Stimulated activated CD8-positive, alpha-beta memory T cell treated with anti-CD3 and anti-CD28 coated beads, Interleukin-15, amount 100 ng/mL, for 48 hours (primary cell): ENCODE results near the gene NAV3.

Source experiments
- DNase-seq, 2 donors: peaks; one replicate each; pipeline ENCODE4 v3.0.0-alpha.2; 2020; ENCODE audit warnings: low read depth in 2 of 2

NAV3 gene

DNA sequence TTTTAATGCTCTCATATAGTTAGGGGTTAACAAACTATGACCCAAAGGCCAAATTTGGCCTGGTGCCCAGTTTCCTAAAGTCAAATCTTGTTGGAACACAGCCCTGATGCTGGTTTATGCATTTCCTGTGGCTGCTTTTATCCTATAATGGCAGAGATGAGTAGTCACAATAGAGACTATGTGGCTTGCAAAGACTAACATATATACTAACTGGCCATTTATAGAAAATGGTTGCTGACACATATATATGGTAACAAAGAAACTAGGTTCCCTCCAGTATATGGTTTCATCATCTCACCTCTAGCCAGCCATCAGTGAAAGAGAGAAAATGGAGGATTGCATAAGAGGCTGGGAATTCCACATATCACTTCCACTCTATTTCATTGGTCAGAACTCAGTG is 10.8 kb downstream of the NAV3 start:
- DNase-seq: no peak

DNA sequence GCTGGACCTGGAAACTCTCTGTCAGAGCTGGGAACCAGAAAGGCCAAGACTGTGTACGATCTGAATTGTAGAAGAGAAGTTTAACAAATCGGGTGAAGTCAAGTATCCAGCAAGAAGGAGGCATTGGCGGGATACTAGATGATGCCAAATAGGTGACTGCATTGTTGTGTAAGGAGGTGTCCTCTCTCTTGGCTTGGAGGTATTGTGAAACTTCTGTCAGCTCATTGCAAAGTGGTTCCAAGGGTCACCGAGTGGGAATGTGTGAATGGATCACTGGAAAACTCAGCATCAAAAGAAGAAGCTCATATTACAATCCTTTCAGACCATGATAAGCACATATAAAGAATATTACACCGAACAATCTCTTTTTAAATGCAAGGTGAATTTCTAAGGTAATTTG is 11.7 kb downstream of the NAV3 start:
- no peak for DNase-seq

DNA sequence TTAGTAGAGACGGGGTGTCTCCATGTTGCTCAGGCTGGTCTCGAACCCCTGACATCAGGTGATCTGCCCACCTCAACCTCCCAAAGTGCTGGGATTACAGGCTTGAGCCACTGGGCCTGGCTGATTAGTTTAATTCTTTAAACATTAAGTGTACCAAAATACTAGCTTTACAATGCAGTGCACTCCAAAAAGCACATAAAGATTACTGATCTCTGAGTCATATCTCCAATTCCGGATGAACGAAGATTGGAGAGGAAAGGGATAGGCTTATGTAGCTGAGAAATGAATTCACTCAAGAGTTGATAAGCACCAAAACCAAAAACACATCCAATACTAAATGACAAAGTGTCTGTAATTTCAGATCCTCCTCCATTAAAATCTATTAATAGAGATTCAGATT is 15.1 kb downstream of the NAV3 start:
- no peak for DNase-seq

DNA sequence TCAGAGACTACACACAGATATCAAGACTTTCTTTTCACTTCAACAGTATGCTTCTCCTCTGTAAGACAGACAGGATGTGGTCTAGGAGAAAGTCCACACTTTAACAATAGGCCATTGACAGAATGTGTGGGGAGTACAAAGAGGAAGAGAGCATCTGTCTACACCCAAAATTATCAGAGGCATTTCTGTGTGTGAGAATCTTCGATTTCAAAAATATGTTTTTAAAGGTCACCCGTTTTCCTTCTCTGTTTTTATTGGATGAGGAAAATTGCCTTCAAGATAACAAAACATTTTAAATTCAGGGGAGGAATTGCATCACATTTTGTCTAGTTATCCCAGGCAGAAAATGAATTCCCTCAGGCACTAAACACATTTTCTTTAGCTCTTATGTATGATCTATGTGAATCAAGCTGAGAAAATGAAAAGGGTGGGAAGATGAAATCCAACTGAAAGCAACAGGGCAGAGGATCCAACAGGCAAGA is 16.4 kb downstream of the NAV3 start:
- no peak for DNase-seq

DNA sequence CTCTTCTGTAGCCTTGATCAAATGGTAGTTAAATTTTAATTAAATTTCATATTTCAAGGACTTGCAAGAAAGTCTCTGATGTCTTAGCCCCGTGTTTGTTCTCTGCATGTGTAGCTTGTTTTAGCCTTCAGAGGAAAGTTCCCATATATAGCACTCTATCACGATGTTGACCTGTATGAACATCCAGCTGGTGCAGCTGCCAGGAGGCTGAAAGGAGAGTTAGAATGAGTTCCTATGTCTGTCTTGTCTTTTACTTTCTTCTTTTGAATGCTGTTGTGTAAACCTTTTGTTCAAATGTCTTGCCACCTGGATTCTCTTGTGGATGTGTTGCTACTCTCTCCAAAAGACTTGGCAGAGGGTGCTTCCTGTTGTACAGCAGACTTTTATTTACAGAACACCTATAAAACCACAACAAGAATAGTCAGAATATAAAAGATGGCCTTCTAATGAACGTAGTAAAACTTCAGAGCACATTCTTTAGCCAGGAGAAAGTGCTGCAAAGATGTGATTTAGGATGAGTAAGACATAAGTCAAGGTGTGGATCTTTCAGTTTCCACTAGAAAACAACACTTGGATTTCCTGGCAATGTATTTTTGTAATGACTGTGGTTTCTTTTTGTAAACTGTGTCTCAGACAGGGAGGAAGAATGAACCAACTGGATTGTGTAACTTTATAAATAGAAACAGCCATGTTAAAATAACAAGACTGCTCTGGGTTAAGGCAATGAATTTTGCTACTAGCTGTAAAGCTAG is 17.2 kb downstream of the NAV3 start:
- DNase-seq: no peak

DNA sequence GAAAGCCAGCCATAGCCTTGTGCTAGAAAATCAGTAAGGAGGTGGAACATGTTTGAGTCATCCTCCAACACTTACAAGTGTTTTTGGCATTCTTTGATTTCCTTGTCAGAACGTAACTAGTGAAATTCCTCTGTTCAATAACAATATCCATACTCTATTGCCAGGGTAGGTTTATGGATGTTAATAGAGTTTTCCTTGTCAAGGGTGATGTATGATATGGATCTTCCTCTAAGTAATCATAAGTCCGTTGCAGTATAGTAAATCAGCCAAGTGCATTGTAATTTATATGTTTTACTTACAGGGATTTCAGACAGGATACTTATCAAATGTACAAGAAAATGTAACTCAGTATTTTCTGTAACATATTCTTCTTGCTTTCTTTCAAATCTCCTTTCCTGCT is 19.4 kb downstream of the NAV3 start:
- no peak for DNase-seq

DNA sequence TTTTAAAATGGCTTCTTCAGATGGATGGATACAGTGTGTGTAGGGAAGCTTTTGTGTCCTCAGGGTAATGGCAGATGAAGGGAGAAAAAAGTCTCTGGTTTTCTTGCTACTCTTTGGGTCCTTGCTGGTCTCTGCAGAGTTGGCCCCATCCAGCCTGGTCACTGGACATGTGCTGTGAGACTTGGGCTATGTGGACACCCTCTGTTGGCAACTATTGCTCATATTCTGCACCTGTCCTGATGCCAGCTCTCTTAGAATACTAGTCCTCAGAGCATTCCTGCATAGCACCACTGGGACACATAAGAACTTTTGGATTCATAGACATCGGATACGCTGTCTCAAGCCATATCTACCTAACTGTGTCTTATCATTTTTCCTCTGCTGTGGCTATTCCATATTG is 20.0 kb downstream of the NAV3 start:
- no peak for DNase-seq

DNA sequence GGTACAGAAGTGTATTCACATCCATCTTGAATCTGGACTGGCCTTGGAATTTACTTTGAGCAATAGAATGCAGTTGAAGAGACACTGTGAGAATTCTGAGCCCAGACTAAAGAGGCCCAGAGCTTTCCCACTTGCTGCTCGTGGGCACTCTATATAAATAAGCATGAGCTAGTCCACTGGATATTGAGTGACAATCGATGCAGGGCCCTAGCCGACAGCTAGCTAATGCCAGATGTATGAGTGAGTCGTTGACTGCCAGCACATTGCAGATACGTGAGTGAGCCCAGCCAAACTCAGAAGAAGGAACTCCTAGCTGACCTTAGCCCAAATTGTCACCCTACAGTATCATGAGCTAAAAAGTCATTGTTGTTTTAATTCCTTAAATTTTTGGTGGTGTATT is 24.9 kb downstream of the NAV3 start:
- no peak for DNase-seq

DNA sequence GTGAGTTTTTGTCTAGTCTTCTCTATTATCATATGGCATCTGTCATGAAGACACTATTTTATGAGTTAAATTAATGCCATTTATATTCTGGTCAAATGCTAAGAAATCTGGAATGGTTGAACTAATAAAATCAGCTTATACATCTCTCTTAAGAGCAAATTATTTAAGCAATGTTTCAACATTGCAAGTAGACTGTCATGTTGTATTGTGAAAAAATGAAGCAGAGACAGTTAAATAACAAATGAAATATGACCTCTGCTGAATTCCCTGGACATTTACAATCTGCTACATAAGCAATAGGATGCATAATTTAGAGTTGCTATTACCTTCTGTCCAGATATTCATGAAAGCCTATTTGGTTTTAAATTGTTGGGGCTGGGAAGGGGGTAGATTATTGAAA is 30.6 kb downstream of the NAV3 start:
- DNase-seq: no peak

DNA sequence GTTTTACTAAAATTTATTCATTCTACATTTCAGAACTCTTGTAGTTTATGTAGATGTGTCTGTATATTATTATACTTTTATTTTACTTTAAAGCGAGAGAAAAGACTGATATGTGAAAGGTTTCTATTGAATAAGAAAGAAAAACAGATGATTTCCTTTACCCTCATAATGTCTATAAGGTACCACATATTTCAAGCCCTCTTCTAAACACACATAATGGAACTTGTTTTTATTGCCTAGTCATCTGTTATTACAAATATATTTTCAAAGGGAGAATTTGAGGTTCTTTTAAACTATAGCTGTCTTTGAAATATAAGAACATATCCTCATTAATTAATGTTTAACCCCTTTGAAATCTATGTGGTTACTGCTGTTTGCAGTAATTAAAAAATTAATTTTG is 34.5 kb downstream of the NAV3 start:
- no peak for DNase-seq

DNA sequence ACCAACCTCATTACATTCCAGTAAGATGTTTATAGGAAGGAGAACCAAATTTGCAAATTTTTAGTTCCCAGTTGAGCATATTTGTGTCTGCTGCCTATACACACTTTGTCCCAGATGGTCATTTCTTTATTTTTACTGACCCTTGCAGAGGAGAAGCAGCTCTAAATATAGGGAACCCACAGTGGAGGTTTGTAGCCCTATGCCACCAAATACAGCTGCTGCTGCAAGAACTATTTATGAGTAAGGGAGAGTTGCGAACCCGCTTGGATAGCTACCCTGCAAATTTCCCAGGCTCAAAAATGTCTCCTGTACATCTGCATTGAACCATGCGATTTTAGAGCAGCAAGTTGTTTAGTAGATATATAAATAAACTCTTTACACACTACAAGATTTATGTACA is 48.2 kb downstream of the NAV3 start:
- DNase-seq: no peak

DNA sequence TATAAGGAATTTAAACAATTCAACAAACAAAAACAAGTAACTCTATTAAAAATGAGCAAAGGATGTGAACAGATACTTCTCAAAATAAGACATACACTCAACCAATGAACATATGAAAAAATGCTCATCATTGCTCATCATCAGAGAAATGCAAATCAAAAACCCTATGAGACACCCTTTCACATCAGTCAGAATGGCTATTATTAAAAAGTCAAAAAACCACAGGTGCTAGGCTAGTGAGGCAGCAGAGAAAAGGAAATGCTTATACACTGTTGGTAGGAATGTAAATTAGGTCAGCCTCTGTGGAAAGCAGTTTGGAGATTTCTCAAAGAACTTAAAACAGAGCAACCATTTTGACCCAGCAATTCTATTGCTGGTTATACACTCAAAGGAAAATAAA is 52.0 kb downstream of the NAV3 start:
- DNase-seq: no peak

DNA sequence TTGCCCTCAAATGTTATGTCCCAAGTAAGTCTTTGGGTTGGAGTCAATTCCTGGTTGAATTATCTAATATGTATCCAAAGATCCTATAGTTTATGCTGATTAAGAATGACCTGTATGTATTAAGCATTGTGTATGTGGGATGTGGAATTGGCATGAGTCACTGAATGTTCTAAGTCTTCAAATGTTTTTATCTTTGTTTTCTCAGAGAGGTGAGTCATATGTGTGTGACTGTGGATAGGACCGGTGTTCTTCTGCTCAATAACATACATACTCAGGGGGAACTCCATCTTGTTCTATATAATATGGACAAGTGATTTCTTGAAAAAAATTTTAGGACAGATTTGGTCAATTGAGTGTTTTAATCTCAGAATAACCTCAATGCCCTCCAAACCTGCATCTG is 57.9 kb downstream of the NAV3 start:
- DNase-seq: no peak

DNA sequence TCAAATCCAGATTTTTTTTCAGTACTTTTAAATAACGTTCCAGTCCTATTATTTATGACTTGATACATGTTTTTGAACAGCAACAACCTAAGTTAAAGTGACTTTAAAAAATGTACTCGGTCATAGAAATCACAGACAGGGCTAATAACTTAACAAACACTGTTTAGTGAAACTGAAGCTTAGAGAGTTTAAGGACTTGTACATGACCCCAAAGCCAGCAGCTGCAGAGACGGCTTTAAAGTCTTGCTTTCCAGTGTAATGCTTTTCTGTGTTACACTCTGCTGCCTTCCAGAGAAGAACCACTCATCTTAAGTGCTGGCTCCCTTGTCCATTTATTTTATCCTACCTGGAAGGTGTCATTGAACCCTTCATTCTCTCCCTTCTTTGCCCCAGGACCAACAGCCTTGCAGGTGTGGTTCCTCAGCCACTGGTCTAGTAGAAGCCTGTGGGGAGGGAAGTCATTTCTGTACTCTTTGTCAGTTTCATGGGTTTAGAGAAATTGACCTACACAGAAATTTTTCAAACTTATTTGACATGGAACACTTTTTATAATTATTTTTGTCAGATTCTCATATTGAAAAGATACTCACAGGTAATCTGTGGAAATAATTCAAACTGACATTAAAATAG is 60.9 kb downstream of the NAV3 start:
- DNase-seq: no peak

DNA sequence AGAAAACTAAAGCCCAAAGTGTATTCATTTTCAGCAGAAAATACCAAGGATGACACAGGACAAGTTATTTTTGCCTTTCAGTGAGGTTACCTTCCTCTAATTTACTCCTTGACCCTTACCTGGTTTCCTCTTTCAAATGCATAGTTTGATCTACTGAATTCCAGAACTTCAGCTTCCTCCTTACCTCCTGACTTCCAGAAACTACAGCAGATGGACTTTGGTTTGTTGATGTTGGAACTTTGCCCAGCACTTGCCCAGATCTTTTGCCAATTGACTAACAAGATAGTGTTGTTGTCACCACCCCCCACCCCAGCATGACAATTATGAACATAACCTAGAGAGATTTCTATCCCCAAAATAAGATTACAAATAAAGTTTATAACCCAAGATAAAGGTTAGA is 63.2 kb downstream of the NAV3 start:
- DNase-seq: no peak

DNA sequence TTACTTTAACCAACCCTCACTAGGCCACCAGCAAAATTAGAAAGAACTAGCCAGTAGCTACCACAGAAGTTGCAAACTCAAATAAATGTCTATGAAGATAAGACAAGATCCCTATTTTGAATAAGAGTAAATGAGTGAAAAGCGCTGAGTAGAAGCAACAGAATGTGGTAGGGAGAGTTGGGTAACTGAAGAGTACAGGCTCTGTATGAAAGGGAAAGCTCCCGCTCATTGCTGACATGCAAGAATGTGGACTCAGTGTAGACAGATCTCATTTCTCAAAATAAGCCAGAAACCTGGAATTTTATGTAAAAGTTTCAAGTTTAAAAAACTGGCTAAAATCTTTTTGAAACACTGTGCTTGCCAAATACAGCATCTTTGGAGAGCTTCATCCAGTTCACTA is 63.9 kb downstream of the NAV3 start:
- DNase-seq: no peak

DNA sequence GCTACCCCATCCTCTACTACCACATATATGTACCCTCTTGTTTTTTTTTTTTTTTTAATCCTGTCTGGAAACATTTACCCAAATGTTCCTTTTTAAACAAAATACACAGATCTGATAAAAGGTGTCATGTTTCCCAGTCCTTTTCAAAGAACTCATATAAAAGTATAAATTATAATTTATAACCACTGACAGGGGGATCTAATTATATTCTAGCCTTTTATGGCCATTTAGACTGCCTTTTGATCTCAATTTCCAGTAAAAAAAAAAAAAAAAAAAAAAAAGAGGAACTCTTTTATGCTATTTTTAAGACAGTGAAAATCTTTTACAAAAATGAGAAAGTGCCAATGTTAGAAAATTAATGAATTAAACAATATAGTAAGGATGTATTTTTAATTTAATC is 65.0 kb downstream of the NAV3 start:
- DNase-seq: no peak

DNA sequence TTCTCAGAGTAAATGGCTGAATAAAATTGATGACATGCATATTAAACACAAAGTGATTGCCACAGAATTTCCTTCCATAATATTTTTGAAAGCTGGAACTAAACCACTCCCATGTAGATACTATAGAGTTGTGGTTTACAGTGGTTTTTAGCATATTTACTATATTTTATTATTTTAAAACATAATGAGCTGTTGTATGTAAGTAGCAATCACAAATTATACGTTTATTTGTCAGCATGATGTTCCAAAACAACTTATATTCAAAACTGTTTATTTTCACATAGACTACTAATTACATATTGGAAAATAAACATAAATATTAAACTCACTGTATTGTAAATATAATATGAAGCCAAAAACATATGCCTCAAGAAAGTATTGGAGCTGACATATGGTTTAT is 77.2 kb downstream of the NAV3 start:
- DNase-seq: no peak

DNA sequence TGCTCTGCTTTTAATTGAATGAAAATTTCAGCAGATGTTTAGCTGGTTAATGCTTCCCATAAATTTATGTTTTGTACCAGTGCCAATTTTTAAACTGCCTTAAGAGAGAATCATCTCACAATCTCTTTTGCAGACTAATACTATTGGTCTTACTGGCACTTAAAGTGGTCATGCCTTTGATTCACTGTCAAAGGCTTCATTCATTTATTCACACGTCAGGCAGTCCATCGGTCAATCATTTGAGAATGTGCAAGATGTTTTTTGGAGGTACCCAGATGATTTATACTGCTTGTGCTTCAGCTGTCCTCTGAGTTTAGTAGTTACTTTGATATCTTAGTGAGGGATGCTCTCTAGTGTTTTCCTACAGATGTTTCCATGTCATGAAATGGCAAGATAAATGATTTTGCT is 83.4 kb downstream of the NAV3 start:
- no peak for DNase-seq

DNA sequence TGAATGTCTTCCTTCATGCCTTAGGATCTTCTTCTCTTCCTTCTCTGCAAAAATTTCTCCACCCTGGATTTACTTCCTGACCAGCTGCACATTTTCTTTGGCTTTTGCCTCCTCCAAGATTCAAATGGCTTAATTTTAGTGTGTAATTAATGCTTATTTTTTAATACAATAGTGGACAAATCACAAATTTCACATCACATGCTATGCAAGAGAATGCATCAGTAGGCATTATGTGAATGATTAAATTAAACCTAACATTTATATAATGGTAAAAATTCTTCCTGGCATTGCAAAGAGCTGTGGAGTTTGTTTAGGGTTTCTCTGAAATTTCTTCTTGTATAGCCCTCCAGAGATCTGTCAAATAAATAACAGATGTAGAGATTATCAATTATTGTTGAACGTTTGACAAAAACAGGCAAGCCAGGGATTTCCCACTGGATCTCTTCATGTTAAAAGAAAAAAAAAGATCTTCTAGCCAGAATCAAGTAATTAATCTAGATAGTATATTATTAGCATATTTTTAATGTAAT is 84.4 kb downstream of the NAV3 start:
- no peak for DNase-seq

DNA sequence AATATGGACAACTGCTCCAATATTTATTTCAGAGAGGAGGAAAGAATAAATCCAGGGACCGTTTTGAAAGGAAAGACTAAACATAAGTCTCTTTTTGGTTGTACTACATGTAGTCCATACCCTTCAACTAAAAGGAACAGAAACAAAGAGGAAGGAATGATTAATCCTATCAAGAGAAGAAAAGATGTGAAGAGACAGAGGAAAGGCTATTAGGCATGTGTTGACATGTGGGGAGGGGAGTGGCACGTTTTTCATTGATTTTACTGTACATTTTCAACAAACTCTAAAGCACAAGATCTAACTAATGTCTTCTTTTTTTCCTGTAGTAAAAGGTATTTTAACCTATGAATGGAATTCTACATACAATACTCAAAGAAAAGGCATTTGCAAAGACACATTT is 85.6 kb downstream of the NAV3 start:
- no peak for DNase-seq

DNA sequence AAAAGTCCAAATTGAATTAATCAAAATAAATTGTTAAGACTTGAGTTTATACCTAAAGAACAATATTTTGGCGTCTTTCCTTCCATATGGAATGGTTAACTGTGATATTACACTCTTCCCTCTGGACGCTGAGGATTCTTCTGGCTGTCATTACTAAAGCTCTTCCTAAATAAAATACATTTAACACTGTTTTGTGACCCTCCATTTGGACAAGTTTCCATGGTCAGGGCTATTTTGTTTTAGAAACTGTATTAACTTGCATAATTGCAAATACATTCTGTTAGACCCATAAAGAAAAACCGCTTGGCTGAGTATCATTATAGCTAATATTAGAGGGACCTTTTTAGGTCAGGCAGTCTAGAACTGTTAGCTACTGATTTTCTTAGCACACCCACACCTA is 87.4 kb downstream of the NAV3 start:
- DNase-seq: no peak

DNA sequence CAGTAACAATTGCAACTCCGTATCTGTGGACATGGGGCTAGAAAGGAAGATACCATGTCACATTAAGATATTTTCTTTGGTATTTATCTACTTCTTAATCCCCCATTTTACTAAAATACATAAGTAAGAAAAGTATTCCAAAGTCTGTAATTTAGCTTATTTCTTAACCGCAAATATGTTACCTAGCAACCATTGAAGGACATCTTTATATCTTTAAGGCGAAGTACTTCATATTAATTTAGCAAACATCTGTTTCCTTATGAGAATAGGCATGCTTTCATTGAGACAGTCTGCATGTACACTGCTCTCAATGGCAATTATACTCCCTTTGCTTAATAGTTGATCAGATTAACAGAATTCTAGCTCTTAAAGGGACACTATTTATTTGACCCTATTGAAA is 88.8 kb downstream of the NAV3 start:
- no peak for DNase-seq

DNA sequence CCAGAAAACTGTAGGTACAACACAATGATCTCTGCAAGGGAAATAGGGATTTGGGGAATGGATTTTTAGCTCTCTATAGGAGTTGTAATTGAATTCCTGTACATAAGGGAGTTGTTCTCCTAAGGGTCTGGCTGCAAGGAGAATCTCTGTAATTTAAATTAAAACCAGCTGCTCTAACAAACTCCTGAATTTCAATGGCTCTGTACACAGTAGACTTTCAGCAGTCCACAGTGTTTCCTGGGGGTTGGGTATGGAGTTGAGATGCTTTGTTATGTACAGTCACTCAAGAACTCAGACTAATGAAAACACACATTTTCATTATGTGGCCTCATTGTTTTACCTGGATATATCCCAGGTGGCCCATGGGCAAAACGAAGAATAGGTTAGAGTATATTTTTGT is 93.2 kb downstream of the NAV3 start:
- no peak for DNase-seq
